KMS-11 (cell line): ENCODE results near the gene C1QL2.

Experiments used
- H2AFZ ChIP-seq: fragments of 200-600 bp; sonication (generic); 2 replicates; pipeline ENCODE4 v1.6.1; 2016; ENCODE audit warnings: antibody characterized with exemption, mixed run types, low read depth
- H3K27ac ChIP-seq: fragments of 200-600 bp; sonication (generic); 2 replicates; pipeline ENCODE4 v1.6.1; 2016; ENCODE audit warnings: mild to moderate bottlenecking, mixed run types
- H3K27me3 ChIP-seq: fragments of 200-600 bp; sonication (generic); 2 replicates; pipeline ENCODE4 v1.6.1; 2017; ENCODE audit warnings: mild to moderate bottlenecking, low read depth, mixed run types, moderate library complexity; ENCODE audit not compliant: insufficient read depth
- H3K36me3 ChIP-seq: fragments of 200-600 bp; sonication (generic); 2 replicates; pipeline ENCODE4 v1.6.1; 2017; ENCODE audit warnings: mild to moderate bottlenecking, mixed run types; ENCODE audit not compliant: insufficient read depth
- H3K4me1 ChIP-seq: fragments of 200-600 bp; sonication (generic); 2 replicates; pipeline ENCODE4 v1.6.1; 2016; ENCODE audit warnings: mild to moderate bottlenecking, low read depth, mixed run types; ENCODE audit not compliant: poor library complexity, severe bottlenecking
- H3K4me2 ChIP-seq: fragments of 200-600 bp; sonication (generic); 2 replicates; pipeline ENCODE4 v1.7.0; 2016; ENCODE audit warnings: mild to moderate bottlenecking, mixed run types
- H3K4me3 ChIP-seq: fragments of 200-600 bp; sonication (generic); IDR thresholded peaks from 2 replicates; pipeline ENCODE4 v1.6.1; 2017; ENCODE audit warnings: low read depth, low read length, mixed read lengths; ENCODE audit not compliant: insufficient read depth
- H3K79me2 ChIP-seq: fragments of 200-600 bp; sonication (generic); 2 replicates; pipeline ENCODE4 v1.6.1; 2016; ENCODE audit warnings: low read depth, mixed run types; ENCODE audit not compliant: insufficient read depth
- H3K9ac ChIP-seq: fragments of 200-600 bp; sonication (generic); 2 replicates; pipeline ENCODE4 v1.6.1; 2016; ENCODE audit warnings: mild to moderate bottlenecking, mixed run types
- H4K20me1 ChIP-seq: fragments of 200-600 bp; sonication (generic); 2 replicates; pipeline ENCODE4 v1.6.1; 2016; ENCODE audit warnings: mild to moderate bottlenecking, mixed run types; ENCODE audit not compliant: insufficient read depth
- TF ChIP-seq, protein P1 (sequence below): fragments of 200-600 bp; sonication (generic); conservative IDR thresholded peaks from 2 replicates; pipeline ENCODE4 v1.6.1; 2017; ENCODE audit warnings: low read depth, mild to moderate bottlenecking, antibody characterized with exemption, low read length, moderate library complexity, mixed read lengths

The C1QL2 gene

DNA sequence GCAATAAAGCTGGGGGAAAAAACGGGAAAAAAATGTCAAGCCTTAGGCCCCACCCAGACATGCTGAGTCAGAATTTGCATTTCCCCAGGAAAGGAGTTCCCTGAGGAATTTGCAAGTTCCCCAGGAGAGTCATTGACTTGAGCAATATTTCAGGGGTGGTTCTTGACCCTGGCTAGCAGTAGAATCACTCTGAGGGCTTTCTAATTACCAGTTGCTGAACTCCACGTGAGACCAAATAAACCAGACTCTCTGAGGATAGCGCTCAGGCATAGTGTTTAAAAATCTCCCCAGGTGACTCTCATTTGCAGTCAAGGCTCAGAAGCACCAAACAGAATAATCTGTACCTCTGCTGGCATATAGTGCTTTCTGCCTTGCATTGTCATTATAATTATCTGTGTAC lies 48.7 kb downstream of the C1QL2 start:
- Histone ChIP-seq H3K4me2 (no peak overlapping the region), H3K27ac (no peak overlapping the region), H2AFZ (no peak overlapping the region), H3K79me2 (no peaks in the 10 kb centered on the region), H3K27me3 (no peaks in the 10 kb centered on the region), H3K4me3 (no peak overlapping the region), H3K9ac (no peak overlapping the region), H4K20me1 (no peaks in the 10 kb centered on the region), H3K4me1 (no peaks in the 10 kb centered on the region), H3K36me3 (no peaks in the 10 kb centered on the region)
- TF ChIP-seq, protein P1, sequence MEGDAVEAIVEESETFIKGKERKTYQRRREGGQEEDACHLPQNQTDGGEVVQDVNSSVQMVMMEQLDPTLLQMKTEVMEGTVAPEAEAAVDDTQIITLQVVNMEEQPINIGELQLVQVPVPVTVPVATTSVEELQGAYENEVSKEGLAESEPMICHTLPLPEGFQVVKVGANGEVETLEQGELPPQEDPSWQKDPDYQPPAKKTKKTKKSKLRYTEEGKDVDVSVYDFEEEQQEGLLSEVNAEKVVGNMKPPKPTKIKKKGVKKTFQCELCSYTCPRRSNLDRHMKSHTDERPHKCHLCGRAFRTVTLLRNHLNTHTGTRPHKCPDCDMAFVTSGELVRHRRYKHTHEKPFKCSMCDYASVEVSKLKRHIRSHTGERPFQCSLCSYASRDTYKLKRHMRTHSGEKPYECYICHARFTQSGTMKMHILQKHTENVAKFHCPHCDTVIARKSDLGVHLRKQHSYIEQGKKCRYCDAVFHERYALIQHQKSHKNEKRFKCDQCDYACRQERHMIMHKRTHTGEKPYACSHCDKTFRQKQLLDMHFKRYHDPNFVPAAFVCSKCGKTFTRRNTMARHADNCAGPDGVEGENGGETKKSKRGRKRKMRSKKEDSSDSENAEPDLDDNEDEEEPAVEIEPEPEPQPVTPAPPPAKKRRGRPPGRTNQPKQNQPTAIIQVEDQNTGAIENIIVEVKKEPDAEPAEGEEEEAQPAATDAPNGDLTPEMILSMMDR = no peak

DNA sequence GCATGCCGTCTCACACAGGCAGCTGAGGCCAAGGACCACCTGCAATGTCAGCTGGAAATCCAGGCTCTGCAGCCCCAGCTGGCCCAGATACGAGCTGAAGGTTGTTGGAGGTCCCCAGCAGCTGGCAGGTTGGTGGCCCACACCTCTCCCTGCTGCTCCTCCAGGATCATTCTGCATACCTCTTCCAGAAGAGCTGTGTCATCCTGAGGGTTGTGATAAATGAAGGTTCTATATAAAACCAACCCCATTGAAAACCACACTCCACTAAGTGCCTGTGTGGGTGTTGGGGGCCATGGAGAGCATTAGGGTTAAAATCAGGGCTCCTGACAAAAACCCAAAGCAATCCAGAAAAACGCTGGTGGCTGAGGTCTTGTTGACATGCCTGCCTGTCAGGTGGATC lies 50.4 kb downstream of the C1QL2 start:
- Histone ChIP-seq H3K36me3 (no peaks in the 10 kb centered on the region), H3K4me1 (no peaks in the 10 kb centered on the region), H3K4me3 (no peak overlapping the region), H4K20me1 (no peaks in the 10 kb centered on the region), H3K27ac (no peak overlapping the region), H3K79me2 (no peaks in the 10 kb centered on the region), H2AFZ (no peak overlapping the region), H3K9ac (no peak overlapping the region), H3K4me2 (no peak overlapping the region), H3K27me3 (no peaks in the 10 kb centered on the region)
- TF ChIP-seq, protein P1 = no peak

- H3K36me3 ChIP-seq = no peaks in the 10 kb centered on the region
- no peaks in the 10 kb centered on the region for H3K4me1 ChIP-seq
- H3K9ac ChIP-seq = no peak overlapping the region
- H3K4me2 ChIP-seq = no peak overlapping the region
- H2AFZ ChIP-seq = no peak overlapping the region
- no peaks in the 10 kb centered on the region for H3K79me2 ChIP-seq
- H3K27me3 ChIP-seq = no peaks in the 10 kb centered on the region
- no peak overlapping the region for H3K27ac ChIP-seq
- H3K4me3 ChIP-seq = no peak overlapping the region
- TF ChIP-seq, protein P1 = no peak
- no peaks in the 10 kb centered on the region for H4K20me1 ChIP-seq
These were observed 52.2 kb downstream of the C1QL2 start for GRCh38 chr2:119106301-119106897.
